Chondrocyte (in vitro differentiated cells): ENCODE measurements around the gene COX19. TPM values are rescaled to one million over a fixed set of nuclear protein-coding genes. Genes with fewer than 3 reads are reported as not detected.

ENCODE experiments used
- DNase-seq: peaks from one replicate; pipeline ENCODE4 v3.0.0; 2021; ENCODE audit warnings: mixed read lengths, low spot score
- H3K27ac Mint-ChIP-seq: one replicate; pipeline ENCODE4 v1.8.0; 2021; ENCODE audit warnings: mild to moderate bottlenecking, moderate library complexity, mixed read lengths; ENCODE audit not compliant: unreplicated experiment
- H3K27me3 Mint-ChIP-seq: 2 replicates; pipeline ENCODE4 v1.8.0; 2021; ENCODE audit warnings: low read depth, mixed read lengths
- H3K36me3 Mint-ChIP-seq: 2 replicates; pipeline ENCODE4 v1.8.0; 2021; ENCODE audit warnings: low read depth, mixed read lengths
- H3K4me1 Mint-ChIP-seq: 2 replicates; pipeline ENCODE4 v1.8.0; 2021; ENCODE audit warnings: low read depth, mild to moderate bottlenecking, mixed read lengths
- H3K4me3 Mint-ChIP-seq: one replicate; pipeline ENCODE4 v1.8.0; 2021; ENCODE audit warnings: mild to moderate bottlenecking, moderate library complexity, mixed read lengths; ENCODE audit not compliant: unreplicated experiment
- H3K9me3 Mint-ChIP-seq: 2 replicates; pipeline ENCODE4 v1.8.0; 2021; ENCODE audit warnings: low read depth, mixed read lengths
- CTCF ChIP-seq: fragments of 200-600 bp; sonication (generic); IDR thresholded peaks from 2 replicates; pipeline ENCODE4 v1.5.0; 2021; ENCODE audit warnings: antibody characterized with exemption, mild to moderate bottlenecking, moderate library complexity
- long read RNA-seq: library from polyadenylated mRNA; stranded (forward); transcript quantifications from one replicate; pipeline ENCODE4 v2.0.0, GENCODE V29; 2021
- total RNA-seq: library from RNA; stranded (reverse); gene quantifications from 3 replicates; pipeline ENCODE4 v1.2.1, GENCODE V29; 2021

The COX19 gene
- total RNA-seq = 9.2 to 9.6 TPM (median 9.5 TPM) in 3 replicates
- long read RNA-seq, transcript COX19-201 (3 exons, 3,666 nt) = major isoform, 21 of 28 reads
- long read RNA-seq, partial matches to known transcripts = 5 of 28 reads
- long read RNA-seq, other reads (novel, unspliced or antisense) = 1 of 28 reads

- Mint-ChIP-seq H3K4me3 (peak within 1 kb of the TSS; percentile 90), H3K27me3 (no peaks in the 10 kb centered on the region), H3K36me3 (peaks cover 10% of the 10 kb centered on the region), H3K9me3 (no peaks in the 10 kb centered on the region), H3K27ac (peak within 1 kb of the TSS; percentile 94), H3K4me1 (peaks cover 13% of the 10 kb centered on the region)
- peak; percentile 13 for TF ChIP-seq CTCF
- no peak for DNase-seq
These were observed at the start of gene COX19 for GRCh38 chr7:974820-975681. TSS of gene COX19 (minus strand) at chr7:975549. CDS start at chr7:975509, 40 bp downstream.

GRCh38 chr7:1024331-1024841, 49.0 kb upstream of the COX19 start:
- Mint-ChIP-seq H3K27ac (no peak overlapping the region), H3K27me3 (no peaks in the 10 kb centered on the region), H3K4me1 (peaks cover 22% of the 10 kb centered on the region), H3K36me3 (peaks cover 6% of the 10 kb centered on the region), H3K4me3 (no peak overlapping the region), H3K9me3 (no peaks in the 10 kb centered on the region)
- peak; percentile 52 for DNase-seq
- TF ChIP-seq CTCF = no peak

GRCh38 chr7:1022801-1023465, 47.6 kb upstream of the COX19 start:
- Mint-ChIP-seq H3K27me3 (no peaks in the 10 kb centered on the region), H3K4me1 (peaks cover 15% of the 10 kb centered on the region), H3K4me3 (no peak overlapping the region), H3K36me3 (peaks cover 10% of the 10 kb centered on the region), H3K9me3 (no peaks in the 10 kb centered on the region), H3K27ac (no peak overlapping the region)
- peak; percentile 88 for DNase-seq
- no peak for TF ChIP-seq CTCF

- H3K9me3 Mint-ChIP-seq = no peaks in the 10 kb centered on the region
- peaks cover 13% of the 10 kb centered on the region for H3K4me1 Mint-ChIP-seq
- H3K27me3 Mint-ChIP-seq = no peaks in the 10 kb centered on the region
- H3K27ac Mint-ChIP-seq = no peak overlapping the region
- DNase-seq = peak; percentile 67
- H3K36me3 Mint-ChIP-seq = peaks cover 10% of the 10 kb centered on the region
- H3K4me3 Mint-ChIP-seq = no peak overlapping the region
- TF ChIP-seq CTCF = no peak
These were observed 47.0 kb upstream of the COX19 start for GRCh38 chr7:1022356-1022755.

GRCh38 chr7:1021931-1022330, 46.6 kb upstream of the COX19 start:
- no peak overlapping the region for H3K4me3 Mint-ChIP-seq
- H3K27ac Mint-ChIP-seq = no peak overlapping the region
- H3K9me3 Mint-ChIP-seq = no peaks in the 10 kb centered on the region
- H3K27me3 Mint-ChIP-seq = no peaks in the 10 kb centered on the region
- H3K36me3 Mint-ChIP-seq = peaks cover 10% of the 10 kb centered on the region
- TF ChIP-seq CTCF = no peak
- DNase-seq = peak; percentile 87
- H3K4me1 Mint-ChIP-seq = peaks cover 9% of the 10 kb centered on the region
